HG03342 (cell line): Measurements from ENCODE around the gene GALK2.

Source experiments
- ATAC-seq: cut with Tn5 transposase; IDR thresholded peaks from one replicate; pipeline ENCODE4 v1.9.1; 2021; ENCODE audit warnings: mild to moderate bottlenecking, moderate library complexity; ENCODE audit not compliant: unreplicated experiment

GALK2 gene

GRCh38 chr15:49169880-49170597, at the start of gene GALK2:
Gene GALK2 (plus strand): TSS chr15:49170247. CDS start chr15:49170323, 76 bp downstream.
- ATAC-seq: peak; percentile 92

DNA sequence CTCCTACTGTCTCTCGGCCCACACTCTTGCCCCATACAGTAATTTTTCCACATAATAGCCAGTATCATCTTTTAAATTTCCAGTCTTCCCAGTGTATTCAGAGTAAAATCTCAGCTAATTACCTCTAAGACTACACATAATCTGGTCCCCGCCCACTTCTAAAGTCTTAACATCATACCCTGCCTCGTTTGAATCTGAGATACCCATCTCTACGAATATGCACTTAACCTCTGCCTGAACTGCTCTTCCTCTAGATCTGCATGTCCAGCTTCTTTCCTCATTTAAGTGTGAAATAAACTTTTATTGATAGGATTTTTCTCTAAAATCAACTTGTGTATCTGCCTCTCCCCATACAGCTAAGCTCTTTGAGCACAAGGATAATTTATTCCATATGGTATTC, 49.2 kb upstream of the GALK2 start:
- no peak for ATAC-seq

- no peak for ATAC-seq
Observed at GRCh38 chr15:49121901-49122300, 48.1 kb upstream of the GALK2 start.

DNA sequence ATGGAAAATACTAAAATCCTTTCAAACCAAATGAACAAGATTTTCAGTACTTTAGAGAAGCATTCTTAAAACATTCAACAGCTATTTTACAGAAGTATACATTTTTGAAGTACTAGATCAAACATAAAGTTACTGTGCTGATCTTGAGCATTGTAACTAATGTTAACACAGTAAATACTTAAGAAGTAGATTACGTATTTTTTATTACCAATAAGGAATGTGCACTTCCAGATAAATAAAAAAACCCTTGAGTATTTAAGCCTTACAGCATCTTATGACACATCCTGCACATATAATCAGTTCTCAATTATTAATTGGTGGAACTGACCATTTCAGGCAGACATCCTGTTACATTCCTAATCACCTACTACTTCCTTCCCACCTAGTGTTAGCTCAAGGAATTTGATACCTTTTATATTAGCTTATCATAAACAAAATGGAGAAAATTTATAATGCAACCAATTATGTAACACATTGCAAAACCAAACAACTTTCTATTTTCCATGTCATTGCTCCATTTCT, 47.4 kb upstream of the GALK2 start:
- no peak for ATAC-seq

GRCh38 chr15:49124371-49124770, 45.7 kb upstream of the GALK2 start:
- no peak for ATAC-seq

- ATAC-seq: no peak
Observed at GRCh38 chr15:49131403-49131802, 38.6 kb upstream of the GALK2 start.

DNA sequence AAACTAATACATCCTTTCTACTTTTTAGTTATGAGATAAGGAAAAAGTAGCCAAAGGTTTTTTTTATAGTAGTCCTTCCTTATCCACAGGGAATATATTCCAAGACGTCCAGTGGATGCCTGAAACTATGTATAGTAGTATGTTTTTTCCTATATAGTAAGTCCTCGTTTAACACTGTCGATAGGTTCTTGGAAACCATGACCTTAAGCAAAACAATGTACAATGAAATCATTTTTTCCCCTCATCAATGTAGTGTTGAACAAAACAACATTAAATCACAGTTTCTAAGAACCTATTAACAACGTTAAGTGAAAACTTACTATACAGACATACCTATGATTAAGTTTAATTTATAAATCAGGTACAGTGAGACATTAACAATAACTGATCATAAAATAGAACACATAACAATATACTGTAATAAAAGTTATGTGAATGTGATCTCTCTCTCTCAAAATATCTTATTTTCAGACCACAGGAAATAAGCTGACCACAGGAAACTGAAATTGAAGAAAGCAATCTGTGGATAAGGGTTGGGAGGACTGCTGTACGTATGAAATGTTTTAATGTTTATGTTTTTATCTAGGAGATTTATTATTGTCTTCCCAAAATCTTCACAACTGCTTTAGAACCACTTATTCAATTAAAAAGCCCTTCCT, 35.2 kb upstream of the GALK2 start:
- ATAC-seq: no peak

DNA sequence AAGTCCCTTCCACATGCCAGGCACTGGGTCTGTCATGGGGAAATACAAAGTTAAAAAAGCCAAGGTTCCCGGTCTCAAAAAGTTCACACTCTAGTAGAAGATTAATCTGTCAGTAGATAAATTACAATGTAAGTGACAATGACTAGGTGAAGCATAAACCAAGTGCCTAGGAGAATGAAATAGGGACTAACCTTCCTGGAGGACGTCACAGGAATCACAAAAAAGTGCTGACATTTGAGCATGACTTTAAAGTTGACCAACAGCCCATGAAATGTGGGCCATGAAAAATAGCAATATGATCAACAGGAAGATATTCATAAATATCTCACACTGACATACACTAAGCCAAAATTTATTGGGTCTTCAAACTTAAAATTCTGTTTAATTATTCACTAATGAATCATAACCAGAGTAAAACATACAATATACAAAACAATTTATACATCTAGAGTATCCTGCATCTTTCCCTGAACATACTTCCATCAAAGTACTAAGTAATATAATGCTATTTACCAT, 34.6 kb upstream of the GALK2 start:
- ATAC-seq: no peak

GRCh38 chr15:49135911-49136310, 34.1 kb upstream of the GALK2 start:
- no peak for ATAC-seq

GRCh38 chr15:49137861-49138260, 32.2 kb upstream of the GALK2 start:
- no peak for ATAC-seq

- peak; percentile 53 for ATAC-seq
Observed at GRCh38 chr15:49145651-49146609, 24.1 kb upstream of the GALK2 start.

DNA sequence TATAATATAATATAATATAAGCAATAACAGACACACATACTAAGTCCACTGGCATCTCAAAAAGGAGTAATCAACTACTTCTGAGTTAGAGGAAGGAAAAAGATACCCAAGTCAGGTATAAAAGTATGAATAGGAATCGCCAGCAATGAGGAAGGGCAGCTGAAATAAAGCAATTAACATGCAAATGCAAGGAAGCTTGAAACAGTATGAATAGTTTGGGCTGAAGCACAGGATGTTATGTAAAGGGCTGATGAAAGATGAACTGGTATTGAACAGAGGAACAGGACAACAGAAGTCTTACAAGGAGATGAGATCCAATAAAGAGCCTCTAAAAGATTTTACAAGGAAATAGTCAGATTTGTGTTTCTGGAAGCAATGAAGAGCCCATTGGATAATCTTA, 21.7 kb upstream of the GALK2 start:
- no peak for ATAC-seq

DNA sequence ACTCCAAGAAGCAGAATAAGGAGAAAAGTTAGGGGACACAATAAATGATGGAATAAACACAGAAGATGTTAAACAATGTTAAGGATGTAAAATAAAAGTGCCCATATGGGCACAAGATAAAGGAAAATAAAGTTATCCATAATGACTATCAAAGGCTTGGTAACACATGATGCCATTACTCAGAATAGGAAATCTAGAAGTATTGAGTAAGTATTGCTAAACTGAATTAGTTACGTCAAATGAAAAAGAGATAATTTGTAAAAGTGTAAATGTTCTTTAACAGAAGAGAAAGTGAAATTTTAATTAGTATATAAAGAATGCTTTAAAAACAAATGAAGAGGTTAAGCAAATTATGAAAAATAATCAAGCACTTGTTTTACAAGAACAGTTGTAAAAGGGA, 21.3 kb upstream of the GALK2 start:
- no peak for ATAC-seq

DNA sequence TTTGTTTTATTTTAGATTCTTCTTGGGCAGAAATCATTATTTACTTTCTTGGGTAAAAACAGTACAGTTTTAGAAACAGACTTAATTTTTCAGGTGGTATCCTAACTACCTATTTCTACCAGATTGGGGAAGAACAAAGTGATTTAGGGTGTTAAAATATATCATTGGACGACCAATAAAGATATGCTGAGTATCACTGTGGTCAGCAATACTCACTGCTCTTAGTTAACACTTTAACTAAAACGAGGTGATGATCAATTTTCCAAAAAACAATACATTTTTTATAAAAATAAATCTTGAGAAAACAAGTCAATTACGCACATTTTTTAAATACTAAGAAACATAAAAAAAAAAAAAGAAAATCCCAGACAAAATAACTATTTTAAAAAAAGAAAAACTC, 18.2 kb upstream of the GALK2 start:
- no peak for ATAC-seq

GRCh38 chr15:49152552-49153312, 17.3 kb upstream of the GALK2 start:
- no peak for ATAC-seq

DNA sequence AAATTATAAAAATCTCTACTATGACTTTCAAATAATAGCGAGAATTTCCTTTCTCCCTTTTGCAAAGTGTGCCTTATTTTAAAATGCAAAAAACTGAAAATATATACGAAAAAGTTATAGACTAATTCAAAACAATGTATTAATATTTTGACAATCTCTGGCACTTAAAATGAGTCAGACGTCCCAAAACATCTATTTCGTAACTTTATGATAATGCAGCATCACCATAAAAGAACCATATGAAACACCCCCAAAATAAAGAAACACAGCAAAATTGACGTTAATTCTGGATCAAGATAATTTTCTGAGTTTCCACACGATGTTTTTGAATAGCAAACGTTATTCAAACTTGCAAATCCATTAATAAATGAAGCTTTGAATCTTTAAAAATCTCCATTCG, 15.7 kb upstream of the GALK2 start:
- ATAC-seq: no peak

DNA sequence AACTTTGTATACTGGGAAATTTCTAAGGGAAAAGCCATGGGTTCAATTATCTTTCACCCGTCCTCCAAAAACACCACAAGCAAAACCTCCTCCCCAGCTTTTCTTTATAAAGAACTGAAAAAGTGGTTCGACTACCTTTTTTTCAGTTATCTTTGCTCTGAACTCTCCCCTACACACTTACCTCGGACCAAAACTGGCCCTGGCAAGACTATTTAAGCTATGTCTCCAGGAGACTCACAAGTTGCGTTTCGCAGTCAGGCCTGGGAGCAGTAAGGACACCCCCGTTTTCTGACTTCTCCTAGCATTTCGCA, 15.3 kb upstream of the GALK2 start:
- no peak for ATAC-seq

- peak; percentile 87 for ATAC-seq
Observed at GRCh38 chr15:49155110-49155833, 14.8 kb upstream of the GALK2 start, which contains the start of gene COPS2. Gene COPS2 (minus strand): TSS chr15:49155599. CDS start chr15:49155578, 21 bp downstream.

GRCh38 chr15:49155834-49156627, 14.0 kb upstream of the GALK2 start:
- no peak for ATAC-seq
